Right hindlimb (tissue), 1 donor: ENCODE measurements around the gene MTRFR.
"Not testable (repeated sequence)": the region's sequence is repeated elsewhere in the genome, so short reads cannot be mapped to it uniquely, and the experiment has no call there.

Experiments used
- DNase-seq: peaks from one replicate; pipeline ENCODE4 v3.0.0-alpha.2; 2018

Gene MTRFR

DNA sequence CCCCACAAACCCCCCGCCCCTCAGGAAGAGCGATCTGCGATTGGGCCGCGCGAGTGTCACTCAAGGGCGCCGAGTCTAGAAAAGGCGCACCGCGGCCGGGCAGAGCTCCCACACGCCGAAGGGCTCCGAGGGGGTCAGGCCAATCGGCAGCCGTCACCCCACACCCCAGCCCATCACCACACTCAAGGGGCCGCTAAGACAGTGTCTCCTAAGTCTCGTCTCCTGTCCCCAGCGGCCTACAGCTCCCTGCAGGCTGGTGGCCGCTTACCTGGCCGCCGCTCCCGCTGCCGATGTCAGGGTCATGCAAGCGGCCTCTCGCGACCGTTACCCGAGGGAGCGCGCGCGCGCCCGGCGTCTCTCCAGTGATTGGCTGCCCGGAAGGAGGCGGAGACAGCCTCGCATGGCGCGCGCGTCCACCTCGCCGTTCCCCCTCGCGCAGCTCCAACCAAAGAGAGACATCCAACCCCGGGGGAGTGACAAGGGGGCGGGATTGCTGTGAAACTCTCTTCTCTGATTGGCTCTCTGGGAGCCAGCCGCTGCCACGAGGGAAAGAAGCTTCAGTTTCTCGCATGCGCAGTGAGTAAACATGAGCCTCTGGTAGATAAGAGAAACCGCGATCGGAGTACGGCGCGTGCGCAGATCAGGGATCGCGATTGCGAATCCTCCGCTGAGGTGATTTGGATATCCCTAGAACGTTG, at the start of gene MTRFR, which contains the start of gene MPHOSPH9:
MTRFR (plus strand) TSS at position 630 of the 698 bp plus-strand sequence. CDS start 20,239 bp downstream, outside the sequence.
MPHOSPH9 (minus strand) TSS at position 335 of the 698 bp plus-strand sequence. CDS start 2,777 bp downstream, outside the sequence.
- peak; percentile 100 for DNase-seq

DNA sequence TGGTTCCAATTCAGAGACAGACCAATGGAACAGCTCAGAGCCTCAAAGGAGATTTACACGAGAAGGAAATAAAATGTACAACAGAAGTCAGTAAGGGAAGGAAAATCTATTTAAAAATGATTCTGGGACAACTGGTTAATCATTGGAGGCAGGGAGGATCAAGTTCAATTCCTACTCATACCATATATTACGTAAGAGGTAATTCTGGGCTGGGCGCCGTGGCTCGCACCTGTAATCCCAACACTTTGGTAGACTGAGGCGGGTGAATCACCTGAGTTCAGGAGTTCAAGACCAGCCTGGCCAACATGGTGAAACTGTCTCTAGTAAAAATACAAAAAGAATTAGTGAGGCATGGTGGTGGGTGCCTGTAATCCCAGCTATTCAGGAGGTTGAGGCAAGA, 45.6 kb upstream of the MTRFR start:
- DNase-seq, result no peak

DNA sequence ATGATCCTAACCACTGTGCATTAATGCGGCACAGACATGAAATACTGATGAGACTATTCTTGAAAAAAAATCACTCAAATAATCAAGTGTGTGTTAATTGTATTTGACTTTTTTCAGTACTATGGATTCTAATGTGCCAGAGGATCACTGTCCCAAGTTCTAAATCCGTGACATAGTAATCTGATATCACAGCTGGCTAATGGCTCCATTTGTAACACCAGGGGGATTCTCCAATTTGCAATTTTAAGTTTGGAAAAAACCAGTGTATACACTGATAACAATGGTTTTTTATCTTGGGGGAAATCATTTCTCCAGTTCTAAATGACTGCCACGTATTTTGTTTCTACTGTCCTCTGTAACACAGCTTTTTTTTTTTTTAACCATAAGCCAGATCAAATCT, 33.3 kb upstream of the MTRFR start:
- DNase-seq, result no peak

DNA sequence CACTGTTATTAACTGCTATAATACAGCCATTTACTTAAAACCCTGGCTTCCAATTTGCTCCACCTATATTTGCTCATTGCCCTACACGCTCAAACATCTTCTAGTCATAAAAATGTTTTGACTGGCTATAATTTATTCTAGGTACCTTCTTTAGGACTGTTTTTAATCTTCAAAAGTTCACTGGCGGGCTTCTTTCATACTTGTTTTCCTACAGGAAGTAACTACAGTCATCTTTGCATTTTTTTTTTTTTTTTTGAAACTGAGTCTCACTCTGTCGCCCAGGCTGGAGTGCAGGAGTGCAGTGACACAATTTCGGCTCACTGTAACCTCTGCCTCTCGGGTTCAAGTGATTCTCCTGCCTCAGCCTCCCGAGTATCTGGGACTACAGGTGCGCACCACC, 32.8 kb upstream of the MTRFR start:
- DNase-seq, result no peak

DNA sequence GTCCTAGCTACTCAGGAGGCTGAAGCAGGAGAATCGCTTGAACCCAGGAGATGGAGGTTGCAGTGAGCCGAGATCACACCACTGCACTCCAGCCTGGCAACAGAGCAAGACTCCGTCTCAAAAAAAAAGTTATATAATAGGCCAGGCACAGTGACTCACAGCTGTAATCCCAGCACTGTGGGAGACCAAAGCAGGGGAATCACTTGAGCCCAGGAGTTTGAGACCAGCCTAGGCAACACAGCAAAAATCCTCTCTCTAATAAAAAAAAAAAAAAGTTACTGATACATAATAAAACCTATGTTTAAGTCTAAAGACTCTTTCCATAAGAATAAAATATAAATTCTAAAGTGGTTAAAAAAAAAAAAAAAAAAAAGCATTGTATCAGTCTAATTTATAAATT, 26.4 kb upstream of the MTRFR start:
- not testable (repeated sequence) for DNase-seq

DNA sequence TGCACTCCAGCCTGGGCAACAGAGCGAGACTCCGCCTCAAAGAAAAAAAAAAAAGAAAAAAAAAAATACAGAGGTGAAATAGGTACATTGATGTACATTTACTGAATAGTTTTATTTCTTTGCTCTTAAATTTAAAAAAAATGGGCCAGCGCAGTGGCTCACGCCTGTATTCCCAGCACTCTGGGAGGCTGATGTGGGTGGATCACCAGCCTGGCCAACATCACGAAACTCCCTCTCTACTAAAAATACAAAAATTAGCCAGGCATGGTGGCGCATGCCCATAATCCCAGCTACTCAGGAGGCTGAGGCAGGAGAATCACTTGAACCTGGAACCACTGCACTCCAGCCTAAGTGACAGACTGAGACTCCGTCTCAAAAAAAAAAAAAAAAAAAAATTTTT, 25.4 kb upstream of the MTRFR start:
- not testable (repeated sequence) for DNase-seq

DNA sequence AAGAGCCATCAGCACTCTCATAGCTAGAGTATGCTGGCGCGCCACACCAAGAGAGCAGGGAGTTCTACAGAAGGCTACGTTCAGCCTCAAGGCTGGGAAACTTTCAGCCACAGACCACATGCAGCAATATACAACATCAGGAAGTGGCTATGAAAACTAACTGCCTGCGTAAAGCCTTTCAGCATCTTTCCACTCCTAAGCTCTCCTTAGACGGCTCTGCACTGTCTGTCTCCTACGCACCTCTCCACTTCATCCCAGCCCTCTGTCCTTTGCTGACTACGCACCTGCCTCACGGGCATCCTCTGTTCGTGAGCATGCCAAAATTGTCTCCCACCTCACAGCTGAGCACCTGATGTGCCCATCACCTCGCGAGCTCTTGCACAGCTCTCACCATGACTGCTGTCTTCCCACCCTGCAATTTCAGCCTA, 10.0 kb upstream of the MTRFR start:
- DNase-seq, result no peak

DNA sequence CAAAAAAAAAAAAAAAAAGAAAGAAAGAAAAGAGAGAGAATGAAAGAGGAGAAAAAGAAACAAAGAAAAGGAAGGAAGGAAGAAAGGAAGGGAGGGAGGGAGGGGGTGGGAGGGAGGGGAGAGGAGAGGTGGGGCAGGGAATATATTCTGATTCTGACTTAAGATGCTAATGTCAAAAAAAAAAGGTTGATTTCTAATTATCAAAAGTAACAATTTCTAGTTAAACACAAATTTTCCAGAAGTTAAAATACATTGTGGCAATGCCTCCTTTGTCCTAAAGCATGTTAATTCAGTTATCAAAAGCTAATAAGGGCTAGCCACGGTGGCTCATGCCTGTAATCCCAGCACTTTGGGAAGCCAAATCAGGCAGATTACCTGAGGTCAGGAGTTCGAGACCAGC, 7.8 kb upstream of the MTRFR start:
- DNase-seq, result no peak

DNA sequence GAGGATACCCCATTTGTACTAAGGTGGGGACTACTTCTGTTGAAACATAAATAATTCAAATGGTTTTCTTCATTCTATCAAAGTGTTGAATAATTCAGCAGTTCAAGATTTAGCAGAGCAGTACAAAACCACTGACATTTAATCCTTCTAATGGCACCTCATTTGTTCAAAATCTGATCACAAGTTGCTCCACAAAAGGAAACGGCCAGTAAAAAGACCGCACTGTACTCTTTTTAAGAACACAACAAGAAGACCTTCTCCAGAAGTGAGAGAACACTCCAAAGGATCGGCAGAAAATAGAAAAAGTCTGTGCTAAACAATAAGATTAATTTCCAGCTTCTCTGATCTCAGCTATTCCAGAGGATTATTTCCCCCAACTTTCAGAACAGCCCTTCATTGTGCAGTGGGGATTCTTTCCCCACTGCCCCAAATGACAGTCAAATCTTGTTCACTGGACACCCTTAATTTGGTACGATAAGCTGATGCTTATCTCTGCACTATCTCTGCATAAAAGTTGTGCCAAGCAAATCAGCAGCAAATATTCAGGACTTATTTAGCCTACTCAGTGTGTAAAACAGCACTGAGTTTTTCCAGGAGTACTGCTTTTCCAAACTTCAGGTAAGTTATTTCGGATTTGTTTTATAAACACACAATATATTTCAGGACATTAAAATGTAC, 5.5 kb upstream of the MTRFR start:
- DNase-seq, result no peak

DNA sequence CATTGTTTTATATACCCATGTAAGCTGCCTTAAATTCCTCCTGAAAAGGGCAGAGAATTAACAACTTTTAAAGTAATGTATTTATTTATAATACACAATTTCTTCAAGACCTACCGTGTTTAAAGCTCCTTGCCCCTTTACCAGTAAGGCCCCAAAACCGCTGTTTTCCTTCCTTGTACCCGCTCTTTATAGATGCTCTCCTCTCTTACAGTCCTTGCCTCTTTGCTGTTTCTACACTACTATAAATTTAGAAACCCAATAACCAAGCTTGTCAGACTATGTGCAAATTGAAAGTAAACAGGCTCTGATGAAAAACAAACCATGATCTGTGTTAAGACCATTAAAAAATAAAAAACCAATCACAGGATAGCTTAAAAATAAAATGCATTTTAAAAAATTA, 4.2 kb upstream of the MTRFR start:
- DNase-seq, result no peak

DNA sequence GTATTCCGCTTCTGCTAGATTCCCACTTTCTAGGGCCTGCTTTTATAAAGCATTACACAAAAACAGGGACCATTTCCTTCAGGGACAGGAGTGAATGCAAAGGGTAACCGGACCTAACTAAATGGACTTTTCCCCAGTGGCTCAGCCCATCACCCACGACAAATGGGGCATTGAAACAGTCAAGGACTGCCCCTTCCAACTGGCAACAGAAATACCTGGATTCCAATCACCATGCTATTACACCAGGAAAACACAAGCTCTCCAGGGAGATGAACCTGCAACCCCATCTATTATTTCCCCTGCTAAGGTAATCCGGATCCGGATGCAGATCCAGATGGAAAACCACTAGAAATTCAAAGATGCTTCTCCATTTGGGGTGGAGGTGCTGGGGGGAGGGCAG, 1.3 kb upstream of the MTRFR start:
- no peak for DNase-seq

DNA sequence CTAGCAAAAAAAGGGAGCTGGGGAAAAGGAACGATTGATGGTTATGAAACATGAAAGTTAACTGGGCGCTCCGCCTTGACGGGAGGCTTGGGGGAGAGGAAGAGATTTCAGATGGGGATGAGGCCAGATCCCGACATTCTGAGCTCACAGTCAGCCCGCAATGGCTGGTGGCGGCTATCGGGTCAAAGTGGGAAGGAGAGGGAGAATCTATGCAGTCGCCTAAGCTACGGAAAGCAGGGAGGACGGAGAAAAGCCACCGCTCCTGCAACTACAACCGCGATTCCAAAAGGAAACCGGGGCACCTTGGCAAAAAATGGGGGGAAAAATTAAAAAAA, 797 bp upstream of the MTRFR start:
- no peak for DNase-seq

DNA sequence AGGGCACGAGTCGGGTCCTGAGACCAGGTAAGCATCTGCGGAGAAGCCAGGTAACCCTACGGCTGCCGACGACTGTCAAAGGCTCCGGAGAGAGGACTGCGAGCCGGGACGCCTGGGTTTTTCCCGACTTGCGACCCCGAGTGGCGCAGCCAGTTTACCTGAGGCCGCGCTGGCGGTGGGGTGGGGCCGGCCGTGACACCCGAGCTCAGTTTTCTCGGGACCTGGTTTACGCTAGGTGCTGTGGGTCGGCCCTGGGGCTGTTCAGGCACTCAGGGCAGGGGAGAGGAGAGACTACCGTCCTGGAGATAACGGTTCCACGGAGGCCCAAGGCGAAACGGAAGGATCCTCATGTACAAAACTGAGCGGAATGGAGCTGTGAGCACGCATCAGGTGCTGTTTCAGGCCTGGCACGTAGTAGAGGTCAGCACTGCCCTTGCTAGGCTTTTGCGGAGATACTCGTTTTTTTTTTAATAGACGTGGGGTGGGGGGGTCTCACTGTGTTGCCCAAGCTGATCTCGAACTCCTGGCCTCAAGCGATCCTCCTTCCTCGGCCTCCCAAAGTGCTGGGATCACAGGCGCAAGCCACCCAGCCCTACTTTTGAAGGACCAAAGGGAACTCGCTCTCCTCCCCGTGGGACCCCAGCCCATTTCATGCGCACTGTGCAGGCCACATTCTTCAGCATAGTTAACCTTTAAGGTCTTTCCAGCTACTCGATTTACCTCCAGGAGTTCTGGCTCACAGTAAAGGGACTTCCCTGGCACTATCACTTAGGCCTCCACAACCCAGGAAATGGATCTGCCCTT, 471 bp downstream of the MTRFR start:
- DNase-seq, result no peak

DNA sequence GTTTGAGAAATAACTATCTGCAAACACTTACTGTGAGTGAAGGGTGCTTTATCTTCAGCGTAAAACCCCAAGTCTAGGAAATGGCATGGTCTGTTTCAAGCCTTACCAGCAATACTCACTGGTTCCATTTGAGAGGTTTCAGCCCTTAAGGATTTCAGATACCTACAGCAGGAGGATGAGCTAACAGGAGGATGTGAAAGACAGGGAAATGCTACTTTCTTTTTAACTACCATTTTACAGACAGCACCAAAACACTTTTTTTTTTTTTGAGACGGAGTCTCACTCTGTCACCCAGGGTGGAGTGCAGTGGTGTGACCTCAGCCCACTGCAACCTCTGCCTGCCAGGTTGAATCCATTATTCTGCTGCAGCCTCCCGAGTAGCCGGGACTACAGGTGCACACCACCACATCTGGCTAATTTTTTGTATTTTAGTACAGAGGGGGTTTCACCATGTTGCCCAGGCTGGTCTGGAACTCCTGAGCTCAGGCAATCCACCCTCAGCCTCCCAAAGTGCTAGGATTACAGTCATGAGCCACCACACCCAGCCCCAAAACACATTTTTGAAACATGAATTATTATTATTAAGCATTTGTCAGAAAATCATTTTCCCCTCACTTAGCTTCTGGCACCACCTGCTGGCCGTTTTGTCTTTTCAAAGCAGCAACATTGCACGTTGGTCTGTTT, 4.6 kb downstream of the MTRFR start:
- peak; percentile 57 for DNase-seq

DNA sequence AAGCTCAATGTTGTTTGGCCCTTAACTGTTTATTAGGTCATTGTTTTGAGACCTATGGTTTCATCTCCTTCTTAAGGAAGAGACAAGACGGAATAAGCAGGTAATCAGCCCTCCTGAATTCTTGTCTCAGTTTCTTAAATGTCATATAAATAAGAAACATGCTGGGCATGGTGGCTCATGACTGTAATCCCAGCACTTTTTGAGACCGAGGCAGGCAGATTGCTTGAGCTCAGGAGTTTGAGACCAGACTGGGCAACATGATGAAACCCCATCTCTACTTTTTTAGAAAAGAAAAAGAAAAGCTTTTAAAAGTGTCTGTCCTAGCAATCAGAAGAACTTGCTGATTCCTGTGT, 5.1 kb downstream of the MTRFR start:
- DNase-seq, result no peak

DNA sequence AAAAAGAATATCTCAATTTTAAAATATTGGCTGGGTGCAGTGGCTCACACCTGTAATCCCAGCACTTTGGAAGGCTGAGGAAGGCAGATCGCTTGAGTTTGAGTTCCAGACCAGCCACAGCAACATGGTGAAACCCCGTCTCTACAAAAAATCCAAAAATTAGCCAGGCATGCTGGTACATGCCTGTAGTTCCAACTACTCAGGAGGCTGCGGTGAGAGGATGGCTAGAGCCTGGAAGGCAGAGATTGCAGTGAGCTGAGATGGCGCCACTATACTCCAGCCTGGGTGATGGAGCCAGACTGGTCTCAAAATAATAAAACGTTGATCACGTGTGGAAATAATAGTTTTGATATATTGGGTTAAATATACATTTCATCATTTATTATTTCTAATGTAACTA, 5.7 kb downstream of the MTRFR start:
- no peak for DNase-seq

DNA sequence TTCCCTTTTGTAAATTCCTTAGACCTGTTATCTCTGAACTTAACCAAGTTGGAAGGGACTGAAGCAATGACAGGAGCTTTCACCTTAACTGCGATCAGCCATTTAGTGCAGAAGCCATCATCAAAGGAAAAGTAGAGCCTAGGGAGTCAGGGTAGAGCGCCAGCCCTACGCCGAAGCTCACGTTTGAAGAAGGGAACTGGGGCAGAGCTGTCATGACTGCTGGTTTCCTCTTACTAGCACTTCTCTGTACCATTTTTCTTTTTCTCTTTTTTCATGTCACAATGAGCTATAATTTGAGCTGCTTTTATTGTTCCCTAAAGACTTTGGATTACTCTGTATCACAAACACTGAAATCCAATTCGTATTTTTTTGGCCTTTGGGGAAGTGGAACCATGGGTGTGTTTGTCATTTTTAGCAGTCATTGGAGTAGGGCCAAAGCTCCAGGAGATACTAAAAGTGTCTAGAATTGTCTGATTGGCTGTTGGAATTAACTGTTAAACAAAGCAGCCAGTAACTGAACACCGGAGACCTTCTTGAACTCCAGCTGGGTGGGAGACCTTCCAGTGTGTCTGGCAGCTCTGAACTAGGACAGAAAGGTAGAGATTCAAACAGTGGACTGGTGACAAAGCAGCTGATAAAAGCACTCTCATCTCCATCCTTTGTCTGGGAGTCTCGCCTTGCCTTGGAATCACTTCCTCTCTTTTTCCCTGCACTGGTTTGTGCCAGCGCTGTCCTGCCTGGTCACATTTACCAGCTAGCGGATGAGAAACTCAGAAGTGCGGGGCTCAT, 9.1 kb downstream of the MTRFR start:
- no peak for DNase-seq

DNA sequence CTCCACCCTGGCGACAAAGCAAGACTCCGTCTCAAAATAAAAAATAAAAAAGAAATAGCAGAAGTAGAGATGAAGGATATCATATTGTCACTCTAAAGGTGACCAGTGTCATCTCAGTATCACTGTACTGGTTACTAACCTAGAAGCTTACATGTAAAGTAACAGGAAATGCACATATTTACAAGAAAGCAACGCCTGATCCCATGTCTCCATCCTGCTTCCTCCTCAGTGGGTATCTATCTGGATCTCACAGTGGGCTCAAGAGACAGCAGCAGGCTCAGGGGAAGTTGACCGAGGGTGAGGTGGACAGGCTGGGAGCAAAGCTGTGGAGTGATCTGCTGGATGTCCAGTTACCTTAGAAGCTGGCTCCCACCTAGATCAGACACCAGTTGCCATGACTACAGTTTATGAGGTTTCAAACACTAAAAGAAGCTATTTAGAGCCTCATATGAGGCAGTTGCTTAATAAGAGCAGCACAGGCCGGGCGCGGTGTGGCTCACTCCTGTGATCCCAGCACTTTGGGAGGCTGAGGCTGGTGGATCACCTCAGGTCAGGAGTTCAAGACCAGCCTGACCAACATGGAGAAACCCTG, 10.5 kb downstream of the MTRFR start:
- no peak for DNase-seq

DNA sequence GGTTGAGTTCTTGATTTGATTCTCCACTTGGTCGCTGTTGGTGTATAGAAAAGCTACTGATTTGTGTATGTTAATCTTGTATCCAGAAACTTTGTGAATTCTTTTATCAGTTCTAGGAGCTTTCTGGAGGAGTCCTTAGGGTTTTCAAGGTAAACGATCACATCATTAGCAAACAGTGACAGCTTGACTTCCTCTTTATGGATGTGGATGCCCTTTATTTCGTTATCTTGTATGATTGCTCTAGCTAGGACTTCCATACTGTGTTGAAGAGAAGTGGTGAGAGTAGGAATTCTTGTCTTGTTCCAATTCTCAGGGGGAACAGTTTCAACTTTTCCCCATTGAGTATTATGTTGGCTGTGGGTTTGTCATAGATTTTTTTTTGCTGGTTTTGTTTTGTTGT, 12.4 kb downstream of the MTRFR start:
- no peak for DNase-seq

DNA sequence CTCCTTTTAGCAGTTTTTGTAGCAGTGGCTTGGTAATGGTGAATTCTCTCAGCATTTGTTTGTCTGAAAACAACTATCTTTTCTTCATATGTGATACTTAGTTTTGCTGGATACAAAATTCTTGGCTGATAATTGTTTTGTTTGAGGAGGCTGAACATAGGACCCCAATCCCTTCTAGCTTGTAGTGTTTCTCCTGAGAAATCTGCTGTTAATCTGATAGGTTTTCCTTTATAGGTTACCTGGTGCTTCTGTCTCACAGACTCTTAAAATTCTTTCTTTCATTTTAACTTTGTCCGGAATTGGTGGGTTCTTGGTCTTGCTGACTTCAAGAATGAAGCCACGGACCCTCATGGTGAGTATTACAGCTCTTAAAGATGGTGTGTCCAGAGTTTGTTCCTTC, 14.9 kb downstream of the MTRFR start:
- not testable (repeated sequence) for DNase-seq

DNA sequence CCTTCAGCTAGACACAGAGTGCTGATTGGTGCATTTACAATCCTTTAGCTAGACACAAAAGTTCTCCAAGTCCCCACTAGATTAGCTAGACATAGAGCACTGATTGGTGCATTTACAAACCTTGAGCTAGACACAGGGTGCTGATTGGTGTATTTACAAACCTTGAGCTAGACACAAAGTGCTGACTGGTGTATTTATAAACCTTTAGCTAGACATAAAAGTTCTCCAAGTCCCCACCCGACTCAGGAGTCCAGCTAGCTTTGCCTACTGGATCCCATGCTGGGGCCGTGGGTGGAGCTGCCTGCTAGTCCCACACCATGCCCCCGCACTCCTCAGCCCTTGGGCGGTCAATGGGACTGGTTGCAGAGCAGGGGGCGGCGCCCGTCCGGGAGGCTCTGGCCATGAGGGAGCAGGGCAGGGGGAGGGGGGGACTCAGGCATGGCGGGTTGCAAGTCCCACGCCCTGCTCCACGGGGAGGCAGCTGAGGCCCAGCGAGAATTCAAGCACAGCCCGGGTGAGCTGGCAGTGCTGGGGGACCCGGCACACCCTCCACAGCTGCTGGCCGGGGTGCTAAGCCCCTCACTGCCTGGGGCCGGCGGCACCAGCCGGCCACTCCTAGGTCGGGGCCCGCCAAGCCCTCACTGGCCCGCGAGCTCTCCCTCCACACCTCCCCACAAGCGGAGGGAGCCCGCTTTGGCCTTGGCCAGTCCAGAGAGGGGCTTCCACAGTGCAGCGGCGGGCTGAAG, 15.9 kb downstream of the MTRFR start:
- not testable (repeated sequence) for DNase-seq
